Measurements from ENCODE around the gene RCAN2.
"Not testable (repeated sequence)": the region's sequence is repeated elsewhere in the genome, so short reads cannot be mapped to it uniquely, and the experiment has no call there.

Gene RCAN2

DNA sequence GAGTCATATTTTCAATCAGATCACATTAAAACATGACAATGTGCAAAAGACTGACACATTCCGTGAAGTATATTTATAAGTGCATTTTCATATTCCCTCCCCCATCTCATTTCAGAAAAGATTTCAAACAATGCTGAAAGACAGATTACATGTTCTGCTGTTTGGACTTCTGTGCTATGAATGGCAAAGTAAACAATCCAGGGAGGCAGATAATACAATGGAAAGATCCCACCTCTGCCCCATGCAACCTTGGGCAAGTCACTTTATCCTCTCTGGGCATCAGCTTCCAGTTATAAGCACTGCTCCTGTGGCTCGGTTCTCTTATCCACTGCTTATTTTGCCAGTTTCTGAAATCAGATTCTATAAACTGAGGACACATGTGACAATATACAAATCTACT, 110.2 kb downstream of the RCAN2 start:
- DNase-seq = peak; percentile 23

DNA sequence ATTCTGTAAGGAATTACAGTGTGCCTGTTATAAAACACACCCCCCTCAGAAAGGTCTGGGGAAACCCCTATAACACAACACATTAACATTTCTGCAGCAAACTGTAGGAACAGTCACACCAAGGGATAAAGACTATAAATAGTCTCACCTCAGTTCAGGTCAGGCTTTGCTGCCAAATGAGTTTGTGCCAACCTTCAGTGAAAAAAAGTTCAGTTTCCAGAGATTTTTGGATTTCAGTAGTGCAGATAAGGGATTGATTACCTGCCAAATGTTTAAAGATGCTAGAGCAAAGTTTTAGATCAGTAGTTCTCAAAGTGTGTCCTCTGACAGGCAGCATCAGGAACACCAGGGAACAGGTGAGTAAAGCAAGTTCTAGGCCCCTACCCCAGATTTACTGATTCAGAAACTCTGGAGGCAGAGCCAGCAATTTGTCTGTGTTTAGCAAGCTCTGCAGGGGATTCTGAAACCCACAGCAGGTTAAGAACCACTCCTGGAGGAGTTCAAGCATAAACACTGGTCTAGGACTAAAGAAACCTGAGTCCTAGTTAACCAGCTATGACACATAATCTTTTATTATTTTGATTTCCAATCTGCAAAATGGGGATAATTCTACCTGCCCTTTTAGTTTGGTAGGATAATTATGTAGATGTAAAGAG, 111.0 kb downstream of the RCAN2 start:
- no peak for DNase-seq

DNA sequence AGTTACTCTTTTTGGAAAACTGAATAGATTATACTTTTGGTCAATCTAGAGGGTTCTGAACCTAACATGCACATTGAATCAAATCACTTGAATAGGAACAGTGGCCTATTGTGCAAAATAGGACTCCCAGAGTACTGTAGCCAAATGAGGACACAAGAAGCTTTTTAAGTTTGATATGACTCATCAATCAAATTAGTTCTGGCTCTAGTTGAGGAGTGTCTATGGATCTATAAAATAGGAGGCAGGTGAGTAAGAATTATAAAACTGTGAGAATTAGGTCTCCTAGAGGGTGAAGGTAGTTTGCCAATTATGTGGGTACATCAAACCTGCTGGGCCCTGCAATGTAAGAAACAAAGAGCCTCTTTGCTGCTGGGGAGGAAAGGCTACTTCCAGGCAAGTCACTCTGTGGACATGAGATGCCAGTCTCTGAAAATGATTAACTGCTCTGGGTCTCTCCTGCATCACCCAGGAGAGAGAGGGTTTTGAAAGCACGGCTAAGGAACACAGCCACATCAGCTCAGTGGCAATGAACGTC, 112.3 kb downstream of the RCAN2 start:
- DNase-seq = no peak

DNA sequence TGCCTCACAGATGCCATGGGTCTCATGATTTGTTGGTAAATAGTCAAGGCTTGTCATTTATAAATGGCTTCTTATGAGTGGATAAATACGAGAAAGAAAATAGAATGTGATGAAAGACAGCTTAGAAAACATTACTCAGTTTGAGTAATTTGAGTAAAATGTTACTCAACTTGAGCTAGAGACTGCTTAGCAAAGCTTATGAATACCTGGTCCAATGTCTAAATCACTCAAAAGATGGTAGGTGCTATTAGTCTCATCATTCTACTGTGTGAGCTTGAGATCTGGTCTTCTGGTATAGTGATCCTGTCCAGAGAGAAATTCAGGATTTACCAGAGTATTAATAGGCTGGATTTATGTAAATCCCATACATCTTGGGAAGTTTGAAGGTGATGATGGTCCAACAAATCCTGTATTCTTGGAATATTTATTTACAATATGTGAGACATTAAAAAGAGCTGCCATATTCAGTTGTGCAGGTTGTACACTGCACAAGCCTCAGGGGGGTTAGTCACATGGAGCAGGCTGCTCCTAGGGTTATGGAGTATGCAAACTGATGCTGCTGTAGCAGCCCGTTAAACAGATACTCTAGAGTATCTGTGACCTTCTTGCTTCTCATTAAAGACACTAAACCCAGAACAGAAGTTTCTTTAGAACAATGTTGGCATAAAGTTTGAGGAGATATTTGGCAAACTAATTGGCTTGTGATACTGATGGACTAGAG, 112.9 kb downstream of the RCAN2 start:
- DNase-seq = no peak

- no peak for DNase-seq
These were observed 114.0 kb downstream of the RCAN2 start for GRCh38 chr6:46377209-46377608.

GRCh38 chr6:46376562-46377061, 114.6 kb downstream of the RCAN2 start:
- no peak for DNase-seq

GRCh38 chr6:46370622-46371021, 120.6 kb downstream of the RCAN2 start:
- no peak for DNase-seq

- DNase-seq = no peak
These were observed 123.1 kb downstream of the RCAN2 start for GRCh38 chr6:46368169-46368536.

GRCh38 chr6:46367354-46368168, 123.7 kb downstream of the RCAN2 start:
- peak; percentile 94 for DNase-seq

DNA sequence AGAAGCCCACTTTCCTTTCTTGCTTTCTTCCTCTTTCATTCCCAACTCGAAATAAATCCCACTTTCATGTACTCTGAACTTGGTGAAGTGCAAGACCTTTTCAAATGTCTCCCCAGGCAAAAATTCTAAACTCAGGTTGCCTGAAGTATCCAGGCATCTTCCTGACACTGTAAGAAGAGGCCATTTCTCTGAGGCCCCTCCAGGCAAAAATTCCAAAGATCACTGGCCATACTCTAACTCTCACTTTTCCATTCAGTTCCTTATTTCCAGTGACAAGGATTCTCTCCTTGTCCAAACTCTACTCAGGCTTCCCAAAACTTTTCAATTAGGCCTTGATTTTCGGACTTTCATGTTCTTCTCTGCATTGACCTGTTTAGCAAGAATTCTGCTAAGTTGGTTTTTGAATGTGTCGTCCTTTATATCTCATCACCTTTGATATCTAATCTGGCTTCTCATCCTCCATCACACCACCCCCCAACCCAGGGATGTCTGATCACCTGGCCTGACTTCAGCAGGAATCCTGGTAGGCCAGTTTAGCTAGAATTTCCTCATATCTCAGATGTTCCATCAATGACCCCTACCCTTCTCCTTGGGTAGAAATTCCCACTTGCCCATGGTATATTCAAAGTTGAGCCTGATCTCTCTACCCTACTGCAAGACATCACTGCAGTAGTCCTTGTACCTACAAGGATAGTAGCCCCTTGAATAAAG, 124.9 kb downstream of the RCAN2 start:
- DNase-seq = no peak

- no peak for DNase-seq
These were observed 133.7 kb downstream of the RCAN2 start for GRCh38 chr6:46357591-46357990.

DNA sequence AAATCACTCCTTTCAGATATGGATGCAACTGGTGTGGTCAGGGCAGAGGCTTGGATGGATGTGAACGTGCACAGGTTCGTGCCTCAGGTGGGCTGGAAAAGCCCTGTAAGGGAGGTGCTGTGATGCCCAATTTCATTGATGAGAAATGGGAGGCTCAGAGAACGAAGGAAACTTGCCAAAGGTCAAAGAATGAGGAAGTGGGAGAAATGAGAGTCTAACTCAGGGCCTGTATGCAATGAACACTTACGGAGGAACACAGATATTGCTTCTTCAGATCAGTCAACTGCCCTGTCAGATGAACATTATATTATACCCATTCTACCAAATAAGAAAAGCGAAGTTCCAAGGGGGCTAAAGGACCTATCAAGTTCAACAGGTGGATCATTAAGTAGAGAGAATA, 134.7 kb downstream of the RCAN2 start:
- DNase-seq = no peak

DNA sequence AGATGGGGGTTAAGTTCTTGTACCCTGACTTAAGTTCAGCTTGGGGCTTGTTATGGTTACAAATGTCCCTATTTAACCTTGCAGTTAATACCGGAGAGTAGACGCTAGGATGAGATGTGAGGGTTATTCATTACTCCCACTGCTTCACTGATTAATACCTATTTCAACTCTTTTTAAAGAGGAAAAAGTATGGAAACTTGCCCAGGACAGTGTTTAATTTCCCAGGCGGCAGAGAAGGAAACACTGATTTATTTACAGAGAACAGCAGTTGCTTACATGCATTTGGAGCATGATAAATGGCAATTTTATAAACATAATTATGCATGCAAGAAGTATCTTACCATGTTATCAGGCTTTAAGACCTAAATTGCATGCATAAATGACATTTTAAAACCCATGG, 137.7 kb downstream of the RCAN2 start:
- no peak for DNase-seq

DNA sequence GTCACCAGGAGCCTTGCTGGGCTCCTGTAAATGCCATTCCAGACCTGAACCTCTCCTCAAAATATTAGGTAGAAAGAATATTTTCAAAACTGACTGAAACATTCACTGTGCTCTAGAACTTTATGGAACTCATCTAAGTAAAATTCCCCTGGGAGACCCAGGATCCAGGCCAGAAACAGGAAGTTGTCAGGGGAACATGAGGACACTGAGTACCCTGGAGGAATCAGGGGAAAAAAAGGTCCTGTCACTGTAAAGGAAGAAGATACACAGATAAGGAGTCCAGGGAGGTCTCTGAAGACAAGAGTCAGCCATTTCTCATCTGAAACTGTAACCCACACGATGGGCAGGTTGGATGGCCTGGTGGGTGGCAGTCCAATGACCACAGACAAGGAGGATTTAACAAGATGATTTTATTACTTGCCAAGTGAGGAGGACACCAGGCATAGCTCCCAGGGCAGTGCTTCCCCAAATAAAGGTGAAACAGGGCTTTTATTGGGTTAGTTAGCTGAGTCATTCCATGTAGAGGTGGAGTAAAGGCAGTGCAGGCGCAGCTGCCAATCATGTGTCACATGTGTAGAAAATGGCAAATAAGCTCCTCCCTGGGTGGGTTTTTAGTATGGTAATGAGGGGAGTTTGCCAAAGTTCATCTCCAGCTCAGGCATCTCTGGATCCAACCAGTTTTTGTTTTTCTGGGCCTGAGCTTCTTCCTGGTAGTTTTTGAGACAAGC, 138.5 kb downstream of the RCAN2 start:
- no peak for DNase-seq

- DNase-seq = no peak
These were observed 140.5 kb downstream of the RCAN2 start for GRCh38 chr6:46350714-46351113.

- no peak for DNase-seq
These were observed 143.6 kb downstream of the RCAN2 start for GRCh38 chr6:46347669-46348068.

GRCh38 chr6:46340246-46340645, 151.0 kb downstream of the RCAN2 start:
- DNase-seq = no peak

DNA sequence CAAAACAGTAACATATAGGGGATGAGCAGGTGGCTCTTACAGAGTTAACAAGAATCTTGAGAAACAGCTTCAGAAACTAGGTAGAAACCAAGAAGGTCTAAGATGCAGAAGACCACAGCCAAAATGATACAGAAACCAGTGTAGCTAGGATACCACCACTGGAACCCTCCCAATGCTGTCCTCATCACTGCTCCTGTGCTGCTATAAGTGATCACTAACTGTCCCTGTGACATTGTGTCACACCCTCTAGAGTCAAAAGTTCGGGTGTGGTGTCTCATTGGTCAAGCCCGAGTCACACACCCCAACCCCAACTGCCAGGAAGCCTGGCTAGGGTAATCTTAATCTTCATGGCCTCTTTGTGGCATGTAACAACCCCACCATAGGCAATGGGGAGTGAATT, 153.1 kb downstream of the RCAN2 start:
- DNase-seq = no peak

DNA sequence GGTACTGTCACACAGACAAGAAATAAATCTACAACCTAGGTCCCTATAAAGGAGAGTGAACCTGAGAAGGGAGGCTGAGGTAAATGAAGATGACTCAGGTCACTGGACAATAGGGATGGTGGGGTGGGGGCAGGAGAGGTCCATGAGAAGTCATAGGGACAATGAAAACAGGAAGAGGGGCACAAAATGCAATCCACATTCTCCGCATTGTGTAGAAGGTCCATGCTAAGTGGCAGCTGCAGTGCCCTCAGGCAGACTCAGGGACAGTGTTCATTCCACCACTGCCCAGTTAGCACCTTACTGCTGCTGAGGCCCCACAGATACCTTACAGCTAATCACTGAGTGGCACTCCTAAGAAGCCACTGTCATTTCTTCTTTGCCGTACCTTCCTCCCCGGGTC, 156.8 kb downstream of the RCAN2 start:
- no peak for DNase-seq

GRCh38 chr6:46333481-46333880, 157.8 kb downstream of the RCAN2 start:
- no peak for DNase-seq

DNA sequence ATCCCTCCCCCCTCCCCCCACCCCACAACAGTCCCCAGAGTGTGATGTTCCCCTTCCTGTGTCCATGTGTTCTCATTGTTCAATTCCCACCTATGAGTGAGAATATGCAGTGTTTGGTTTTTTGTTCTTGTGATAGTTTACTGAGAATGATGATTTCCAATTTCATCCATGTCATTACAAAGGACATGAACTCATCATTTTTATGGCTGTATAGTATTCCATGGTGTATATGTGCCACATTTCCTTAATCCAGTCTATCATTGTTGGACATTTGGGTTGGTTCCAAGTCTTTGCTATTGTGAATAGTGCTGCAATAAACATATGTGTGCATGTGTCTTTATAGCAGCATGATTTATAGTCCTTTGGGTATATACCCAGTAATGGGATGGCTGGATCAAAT, 158.8 kb downstream of the RCAN2 start:
- DNase-seq = not testable (repeated sequence)

DNA sequence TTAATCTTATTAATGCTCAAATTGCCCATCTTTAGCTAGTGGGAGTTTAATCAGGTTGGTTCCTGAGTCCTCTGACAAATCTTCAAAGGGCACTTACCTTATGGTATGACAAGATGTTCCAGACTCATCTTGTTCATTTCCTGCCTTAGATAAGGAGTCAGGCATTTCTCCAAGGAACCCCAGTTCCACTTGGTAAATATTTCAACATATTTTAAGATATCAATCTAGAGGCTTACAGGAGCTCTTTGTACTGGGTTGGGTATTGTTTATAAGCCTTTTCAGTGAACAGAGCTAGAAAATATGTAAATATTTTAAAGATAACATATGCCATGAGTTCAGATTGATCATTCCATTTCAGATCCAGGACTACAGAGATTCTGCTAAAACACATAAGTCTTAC, 159.8 kb downstream of the RCAN2 start:
- no peak for DNase-seq

Data from NCI-H1105 treated with DMSO at 0.1 percent for 48 hours (cell line).